ENCODE data around the gene DOCK2. TPM values are rescaled to one million over a fixed set of nuclear protein-coding genes. Genes with fewer than 3 reads are reported as not detected.
A peak's percentile ranks its signal among the peaks of the same experiment; 100 is the strongest.

DOCK2 gene
- total and polyA plus RNA-seq, 8 donors, result 4.3 to 101 (median 5.3) TPM

GRCh38 chr5:169706071-169706470 lies 69.0 kb downstream of the DOCK2 start:
- ATAC-seq, result no peak
- no peak overlapping the region for H3K4me3 ChIP-seq
- TF ChIP-seq CTCF (IDR thresholded peaks at IDR 0.05), result no peak
- peaks cover 0 to 96% of the 10 kb centered on the region in 2 donors for H3K36me3 ChIP-seq
- DNase-seq, result no peak
- H3K27ac ChIP-seq, result no peak overlapping the region
- no peaks in the 10 kb centered on the region for H3K27me3 ChIP-seq
- H3K4me1 ChIP-seq, result no peaks in the 10 kb centered on the region
- intact Hi-C loops (cut with DNase I), result loop anchor here in 1 of 2 donors (10.0 kb wide), 1 partner anchor 279 kb away; the partner anchor contains the start of gene INSYN2B
- no peaks in the 10 kb centered on the region for H3K9me3 ChIP-seq

GRCh38 chr5:169706758-169707450 lies 69.8 kb downstream of the DOCK2 start:
- no peaks in the 10 kb centered on the region for H3K9me3 ChIP-seq
- no peak for DNase-seq
- H3K27me3 ChIP-seq, result no peaks in the 10 kb centered on the region
- intact Hi-C loops (cut with DNase I), result loop anchor here in 1 of 2 donors (10.0 kb wide), 1 partner anchor 278 kb away; the partner anchor contains the start of gene INSYN2B
- peaks cover 0 to 96% of the 10 kb centered on the region in 2 donors for H3K36me3 ChIP-seq
- no peak overlapping the region for H3K4me3 ChIP-seq
- ATAC-seq, result peak; percentile 54
- H3K4me1 ChIP-seq, result no peaks in the 10 kb centered on the region
- no peak overlapping the region for H3K27ac ChIP-seq
- TF ChIP-seq CTCF (IDR thresholded peaks at IDR 0.05), result no peak

- Histone ChIP-seq H3K4me3 (no peak overlapping the region), H3K4me1 (no peaks in the 10 kb centered on the region), H3K36me3 (peaks cover 0 to 96% of the 10 kb centered on the region in 2 donors), H3K27me3 (no peaks in the 10 kb centered on the region), H3K27ac (no peak overlapping the region), H3K9me3 (no peaks in the 10 kb centered on the region)
- DNase-seq (no peak), ATAC-seq (no peak)
- no peak for TF ChIP-seq CTCF (IDR thresholded peaks at IDR 0.05)
- intact Hi-C loops (cut with DNase I), result loop anchor here in 1 of 2 donors (10.0 kb wide), 1 partner anchor 277 kb away; the partner anchor contains the start of gene INSYN2B
These were observed 70.6 kb downstream of the DOCK2 start for GRCh38 chr5:169707686-169708085.

GRCh38 chr5:169710675-169711074 lies 73.6 kb downstream of the DOCK2 start:
- TF ChIP-seq CTCF (IDR thresholded peaks at IDR 0.05), result no peak
- no peak for DNase-seq
- intact Hi-C loops (cut with DNase I), result no loop called here
- peaks cover 0 to 89% of the 10 kb centered on the region in 2 donors for H3K36me3 ChIP-seq
- H3K4me1 ChIP-seq, result peaks cover 0 to under 1% of the 10 kb centered on the region in 2 donors
- no peak overlapping the region for H3K4me3 ChIP-seq
- no peak for ATAC-seq
- H3K27me3 ChIP-seq, result no peaks in the 10 kb centered on the region
- no peaks in the 10 kb centered on the region for H3K9me3 ChIP-seq
- H3K27ac ChIP-seq, result no peak overlapping the region

- peaks cover 0 to 84% of the 10 kb centered on the region in 2 donors for H3K36me3 ChIP-seq
- ATAC-seq (no peak), DNase-seq (no peak)
- H3K27me3 ChIP-seq, result no peaks in the 10 kb centered on the region
- H3K9me3 ChIP-seq, result no peaks in the 10 kb centered on the region
- TF ChIP-seq CTCF (IDR thresholded peaks at IDR 0.05), result no peak
- intact Hi-C loops (cut with DNase I), result no loop called here
- H3K27ac ChIP-seq, result no peak overlapping the region
- H3K4me1 ChIP-seq, result peaks cover 0 to 8% of the 10 kb centered on the region in 2 donors
- H3K4me3 ChIP-seq, result no peak overlapping the region
These were observed 74.6 kb downstream of the DOCK2 start for GRCh38 chr5:169711551-169712225.
